Gastroesophageal sphincter (tissue), 4 donors: Measurements from ENCODE around the gene IL1RAPL1. TPM values are rescaled to one million over a fixed set of nuclear protein-coding genes. Genes with fewer than 3 reads are reported as not detected.

ENCODE experiments used
- ATAC-seq: fragments of 150-250 bp; one replicate; pipeline ENCODE4 v1.9.1; 2016; ENCODE audit warnings: mild to moderate bottlenecking, moderate library complexity
- H3K27ac ChIP-seq, 4 donors: fragments of 200-600 bp; sonication (generic) in 3 of 4; 1 replicate in 3 of 4; 2 replicates in 1 of 4; pipeline ENCODE4 v1.5.1; 2016 to 2019
- H3K27me3 ChIP-seq: fragments of 200-600 bp; sonication (generic); one replicate; pipeline ENCODE4 v1.5.1; 2019
- H3K36me3 ChIP-seq, 2 donors: fragments of 200-600 bp; sonication (generic); one replicate each; pipeline ENCODE4 v1.5.1; 2019; ENCODE audit warnings: control low read depth in 1 of 2
- H3K4me1 ChIP-seq, 3 donors: fragments of 200-600 bp; sonication (generic); 1 replicate in 2 of 3; 2 replicates in 1 of 3; pipeline ENCODE4 v1.5.1; 2016 to 2019; ENCODE audit warnings: control low read depth in 2 of 3
- H3K4me3 ChIP-seq, 2 donors: fragments of 200-600 bp; sonication (generic); one replicate each; pipeline ENCODE4 v1.5.1; 2019; ENCODE audit warnings: mild to moderate bottlenecking in 1 of 2, moderate library complexity in 1 of 2
- H3K9me3 ChIP-seq, 3 donors: fragments of 200-600 bp; sonication (generic); one replicate each; pipeline ENCODE4 v1.5.1; 2017 to 2019; ENCODE audit warnings: control low read depth in 2 of 3
- EP300 ChIP-seq: sonication (generic); formaldehyde crosslinking; IDR thresholded peaks from one replicate; pipeline ENCODE4 v1.6.1; 2017; ENCODE audit warnings: antibody characterized with exemption, mild to moderate bottlenecking
- POLR2A ChIP-seq, 2 donors: fragments of 450-650 bp; IDR thresholded peaks; one replicate each; pipeline ENCODE4 v1.6.1; 2017; ENCODE audit warnings: antibody characterized with exemption in 2 of 2, mild to moderate bottlenecking in 2 of 2, moderate library complexity in 1 of 2
- POLR2AphosphoS5 ChIP-seq: sonication (generic); formaldehyde crosslinking; IDR thresholded peaks from one replicate; pipeline ENCODE4 v1.6.1; 2017; ENCODE audit warnings: antibody characterized with exemption
- WGBS, 2 donors: methylation state at CpG; one replicate each; pipeline ENCODE4 v1.1.5; 2018; ENCODE audit warnings: low coverage in 1 of 2; 5-methylcytosine and 5-hydroxymethylcytosine counted together
- total RNA-seq, 4 donors: library from RNA; depleted of rRNA; stranded (reverse); fragments of >200 nt; gene quantifications; one replicate each; pipeline ENCODE4 v1.1.0, GENCODE V29; 2016
- TF ChIP-seq, protein P1 (sequence below), 4 experiments: fragments of 200-600 bp in 2 of 4; fragments of 450-650 bp in 2 of 4; sonication (generic) in 1 of 4; IDR thresholded peaks; one replicate each; pipeline ENCODE4 v1.5.1; 2017 to 2019; ENCODE audit warnings: antibody characterized with exemption in 4 of 4, mild to moderate bottlenecking in 2 of 4, moderate library complexity in 2 of 4

IL1RAPL1 gene
- total RNA-seq, 4 donors from 2014 or later: 0.27 to 1.6 (median 0.44) TPM

DNA sequence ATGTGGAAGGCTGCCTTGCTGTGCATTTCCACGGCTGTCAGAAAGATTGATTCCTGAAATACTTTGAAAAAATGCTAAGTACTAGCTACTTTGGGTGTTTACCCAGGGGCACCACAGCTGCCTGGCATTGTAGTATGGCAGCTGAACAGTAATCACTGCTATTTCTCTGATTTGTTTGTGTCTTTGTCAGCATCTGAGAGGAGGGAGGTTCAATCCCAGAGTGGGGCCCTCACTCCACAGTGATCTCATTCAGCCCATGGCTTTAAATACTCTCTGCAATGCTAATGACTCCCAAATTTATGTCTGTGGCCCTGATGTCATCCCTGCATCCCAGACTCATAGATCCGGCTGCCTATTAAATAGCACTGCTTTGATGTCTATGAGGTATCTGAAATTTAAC, 1052.9 kb downstream of the IL1RAPL1 start:
- H3K27ac ChIP-seq: no peak overlapping the region
- H3K9me3 ChIP-seq: no peaks in the 10 kb centered on the region
- H3K36me3 ChIP-seq: no peaks in the 10 kb centered on the region
- TF ChIP-seq EP300 (no peak), POLR2A (IDR thresholded peaks at IDR 0.05) (no peak), POLR2AphosphoS5 (no peak)
- TF ChIP-seq, protein P1, sequence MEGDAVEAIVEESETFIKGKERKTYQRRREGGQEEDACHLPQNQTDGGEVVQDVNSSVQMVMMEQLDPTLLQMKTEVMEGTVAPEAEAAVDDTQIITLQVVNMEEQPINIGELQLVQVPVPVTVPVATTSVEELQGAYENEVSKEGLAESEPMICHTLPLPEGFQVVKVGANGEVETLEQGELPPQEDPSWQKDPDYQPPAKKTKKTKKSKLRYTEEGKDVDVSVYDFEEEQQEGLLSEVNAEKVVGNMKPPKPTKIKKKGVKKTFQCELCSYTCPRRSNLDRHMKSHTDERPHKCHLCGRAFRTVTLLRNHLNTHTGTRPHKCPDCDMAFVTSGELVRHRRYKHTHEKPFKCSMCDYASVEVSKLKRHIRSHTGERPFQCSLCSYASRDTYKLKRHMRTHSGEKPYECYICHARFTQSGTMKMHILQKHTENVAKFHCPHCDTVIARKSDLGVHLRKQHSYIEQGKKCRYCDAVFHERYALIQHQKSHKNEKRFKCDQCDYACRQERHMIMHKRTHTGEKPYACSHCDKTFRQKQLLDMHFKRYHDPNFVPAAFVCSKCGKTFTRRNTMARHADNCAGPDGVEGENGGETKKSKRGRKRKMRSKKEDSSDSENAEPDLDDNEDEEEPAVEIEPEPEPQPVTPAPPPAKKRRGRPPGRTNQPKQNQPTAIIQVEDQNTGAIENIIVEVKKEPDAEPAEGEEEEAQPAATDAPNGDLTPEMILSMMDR (IDR thresholded peaks at IDR 0.05): no peak
- no peak overlapping the region for H3K4me3 ChIP-seq
- 71% methylated on average over 2 of the region's 2 CpGs; no CpG with 5 or more reads in 1 of the 2 donors for WGBS, 2 donors
- no peaks in the 10 kb centered on the region for H3K27me3 ChIP-seq
- no peak for ATAC-seq
- no peaks in the 10 kb centered on the region for H3K4me1 ChIP-seq

DNA sequence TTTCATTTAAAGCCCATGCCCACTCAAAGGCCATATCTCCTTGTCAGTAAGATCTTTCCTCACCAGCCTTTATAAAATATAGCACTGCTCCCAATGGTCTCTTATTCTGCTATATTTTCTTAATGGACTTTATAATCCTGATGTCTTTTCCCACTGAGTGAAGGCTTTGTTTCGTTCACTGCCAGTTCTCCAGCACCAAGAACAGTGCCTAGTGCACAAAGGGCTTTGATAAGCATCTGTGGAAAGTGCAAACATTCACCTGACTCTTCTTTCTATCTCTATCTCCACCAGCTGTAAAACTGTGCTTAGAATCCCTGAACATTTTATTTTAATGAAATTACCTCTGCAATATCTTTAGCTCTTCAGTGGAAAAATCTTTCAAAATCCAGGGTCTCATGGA, 1054.2 kb downstream of the IL1RAPL1 start:
- no peak overlapping the region for H3K27ac ChIP-seq
- H3K9me3 ChIP-seq: no peaks in the 10 kb centered on the region
- H3K4me1 ChIP-seq: no peaks in the 10 kb centered on the region
- TF ChIP-seq, protein P1 (IDR thresholded peaks at IDR 0.05): no peak
- TF ChIP-seq EP300: no peak
- TF ChIP-seq POLR2AphosphoS5: no peak
- no peak for TF ChIP-seq POLR2A (IDR thresholded peaks at IDR 0.05)
- H3K27me3 ChIP-seq: no peaks in the 10 kb centered on the region
- 48% methylated on average over 1 of the region's 1 CpG; no CpG with 5 or more reads in 1 of the 2 donors for WGBS, 2 donors
- no peak for ATAC-seq
- no peaks in the 10 kb centered on the region for H3K36me3 ChIP-seq
- no peak overlapping the region for H3K4me3 ChIP-seq

DNA sequence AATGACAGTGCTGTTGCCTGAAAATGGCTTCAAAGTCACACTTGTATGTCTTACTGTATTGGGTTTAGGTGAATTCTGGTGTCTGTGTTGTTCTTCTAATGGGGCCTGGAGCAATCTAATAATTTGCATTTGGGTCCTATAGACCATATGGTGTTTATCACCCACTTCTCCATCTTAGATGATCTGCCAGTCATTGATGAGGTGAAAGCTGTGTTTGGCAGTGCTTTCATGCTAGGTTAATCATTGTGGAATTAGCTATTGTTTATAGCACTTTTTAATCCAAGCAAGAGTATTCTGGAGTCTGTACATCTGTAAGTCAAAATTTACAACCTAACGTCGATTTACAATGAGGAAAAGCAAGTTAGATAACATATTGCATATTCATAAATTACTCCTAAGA, 1055.9 kb downstream of the IL1RAPL1 start:
- WGBS, 2 donors: 79% methylated on average over 2 of the region's 2 CpGs; no CpG with 5 or more reads in 1 of the 2 donors
- TF ChIP-seq EP300: no peak
- no peak for TF ChIP-seq POLR2AphosphoS5
- TF ChIP-seq, protein P1 (IDR thresholded peaks at IDR 0.05): no peak
- no peak for TF ChIP-seq POLR2A (IDR thresholded peaks at IDR 0.05)

DNA sequence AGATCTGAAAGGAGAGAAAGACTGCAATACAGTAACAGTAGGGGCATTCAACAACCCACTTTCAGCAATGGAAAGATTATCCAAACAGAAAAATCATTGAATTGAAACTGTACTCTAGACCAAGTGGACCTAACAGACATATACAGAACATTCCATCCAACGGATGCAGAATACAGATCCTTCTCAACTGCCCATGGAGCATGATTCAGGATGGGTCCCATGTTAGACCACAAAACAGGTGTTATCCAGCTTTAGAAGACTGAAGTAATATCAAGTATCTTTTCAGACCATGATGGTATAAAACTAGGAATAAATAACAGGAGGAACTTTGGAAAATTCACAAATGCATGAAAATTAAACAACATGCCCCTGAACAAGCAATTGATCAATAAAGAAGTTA, 1060.9 kb downstream of the IL1RAPL1 start:
- no peak for ATAC-seq
- Histone ChIP-seq H3K36me3 (no peaks in the 10 kb centered on the region), H3K4me1 (no peaks in the 10 kb centered on the region), H3K4me3 (no peak overlapping the region), H3K27me3 (no peaks in the 10 kb centered on the region), H3K27ac (no peak overlapping the region), H3K9me3 (no peaks in the 10 kb centered on the region)
- 70% methylated on average over 1 of the region's 1 CpG; no CpG with 5 or more reads in 1 of the 2 donors for WGBS, 2 donors
- TF ChIP-seq EP300: no peak

More for the DNA sequence above, 1055.9 kb downstream of the IL1RAPL1 start:
- Histone ChIP-seq H3K4me1 (no peaks in the 10 kb centered on the region), H3K4me3 (no peak overlapping the region), H3K27ac (no peak overlapping the region), H3K9me3 (no peaks in the 10 kb centered on the region), H3K27me3 (no peaks in the 10 kb centered on the region), H3K36me3 (no peaks in the 10 kb centered on the region)
- ATAC-seq: no peak

DNA sequence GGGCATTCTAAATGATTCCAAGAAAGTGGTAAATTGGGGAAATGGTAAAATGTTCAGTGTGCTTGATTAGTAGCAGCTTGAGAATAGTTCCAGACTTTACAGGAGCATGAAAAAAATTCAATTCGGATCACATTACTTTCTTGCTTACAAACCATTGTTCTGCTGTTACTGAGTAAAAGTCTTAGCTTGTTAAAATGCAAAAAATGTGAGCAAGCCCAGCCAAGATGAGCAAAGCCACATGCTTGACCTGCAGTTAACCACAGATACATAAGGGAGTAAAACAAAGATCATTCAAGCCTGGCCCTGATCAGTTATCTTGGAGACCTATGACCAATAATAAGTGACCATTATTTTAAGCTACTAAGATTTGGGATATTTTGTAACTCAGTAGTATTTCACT, 1065.2 kb downstream of the IL1RAPL1 start:
- ATAC-seq: no peak
- TF ChIP-seq POLR2AphosphoS5 (no peak), EP300 (no peak), POLR2A (IDR thresholded peaks at IDR 0.05) (no peak)
- TF ChIP-seq, protein P1 (IDR thresholded peaks at IDR 0.05): no peak
- Histone ChIP-seq H3K9me3 (no peaks in the 10 kb centered on the region), H3K36me3 (no peaks in the 10 kb centered on the region), H3K4me3 (no peak overlapping the region), H3K27ac (no peak overlapping the region), H3K27me3 (no peaks in the 10 kb centered on the region), H3K4me1 (no peaks in the 10 kb centered on the region)
- 25 to 43% methylated on average over 1 of the region's 1 CpG for WGBS, 2 donors
